ENCODE measurements around the gene OR3A1. TPM values are rescaled to one million over a fixed set of nuclear protein-coding genes. Genes with fewer than 3 reads are reported as not detected.
"Not testable (repeated sequence)": the region's sequence is repeated elsewhere in the genome, so short reads cannot be mapped to it uniquely, and the experiment has no call there.

Gene OR3A1
- total RNA-seq, 1 donor from 2014 or later: not detected

- DNase-seq: no peak
- H3K36me3 ChIP-seq: no peaks in the 10 kb centered on the region
- intact Hi-C loops (cut with micrococcal nuclease): no loop called here
- no peak overlapping the region for H3K27ac ChIP-seq (replicated peaks)
- H3K27me3 ChIP-seq (ENCODE audit: low read depth): peaks cover 43% of the 10 kb centered on the region
- peaks cover under 1% of the 10 kb centered on the region for H3K9me3 ChIP-seq (replicated peaks)
- H3K4me3 ChIP-seq: no peak overlapping the region
- no peaks in the 10 kb centered on the region for H3K4me1 ChIP-seq
- TF ChIP-seq, protein P1, sequence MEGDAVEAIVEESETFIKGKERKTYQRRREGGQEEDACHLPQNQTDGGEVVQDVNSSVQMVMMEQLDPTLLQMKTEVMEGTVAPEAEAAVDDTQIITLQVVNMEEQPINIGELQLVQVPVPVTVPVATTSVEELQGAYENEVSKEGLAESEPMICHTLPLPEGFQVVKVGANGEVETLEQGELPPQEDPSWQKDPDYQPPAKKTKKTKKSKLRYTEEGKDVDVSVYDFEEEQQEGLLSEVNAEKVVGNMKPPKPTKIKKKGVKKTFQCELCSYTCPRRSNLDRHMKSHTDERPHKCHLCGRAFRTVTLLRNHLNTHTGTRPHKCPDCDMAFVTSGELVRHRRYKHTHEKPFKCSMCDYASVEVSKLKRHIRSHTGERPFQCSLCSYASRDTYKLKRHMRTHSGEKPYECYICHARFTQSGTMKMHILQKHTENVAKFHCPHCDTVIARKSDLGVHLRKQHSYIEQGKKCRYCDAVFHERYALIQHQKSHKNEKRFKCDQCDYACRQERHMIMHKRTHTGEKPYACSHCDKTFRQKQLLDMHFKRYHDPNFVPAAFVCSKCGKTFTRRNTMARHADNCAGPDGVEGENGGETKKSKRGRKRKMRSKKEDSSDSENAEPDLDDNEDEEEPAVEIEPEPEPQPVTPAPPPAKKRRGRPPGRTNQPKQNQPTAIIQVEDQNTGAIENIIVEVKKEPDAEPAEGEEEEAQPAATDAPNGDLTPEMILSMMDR (IDR thresholded peaks at IDR 0.05; ENCODE audit: borderline replicate concordance): no peak
These were observed 38.0 kb downstream of the OR3A1 start for GRCh38 chr17:3260163-3260562.

DNA sequence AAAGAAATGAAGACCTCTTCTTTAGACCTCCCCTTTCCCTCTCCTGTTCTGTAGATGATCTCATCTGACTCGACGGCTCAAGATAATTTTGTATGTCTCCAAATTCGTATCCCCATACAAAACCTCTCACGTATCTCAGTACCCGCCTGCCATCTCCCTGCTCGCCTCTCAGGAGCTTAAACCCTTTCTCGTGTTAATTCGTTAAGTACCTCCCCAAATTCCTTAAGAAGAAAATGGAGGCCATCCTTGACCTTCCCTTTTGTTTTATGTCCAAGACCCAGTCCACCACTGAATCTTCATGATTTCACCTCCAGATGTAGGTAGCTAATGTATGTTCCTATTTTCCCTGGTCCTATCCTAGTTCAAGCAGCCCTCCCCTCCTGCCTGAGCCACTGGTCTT is 41.6 kb downstream of the OR3A1 start:
- Histone ChIP-seq H3K27me3 (ENCODE audit: low read depth) (peaks cover 23% of the 10 kb centered on the region), H3K9me3 (replicated peaks) (peaks cover 8% of the 10 kb centered on the region), H3K4me3 (no peak overlapping the region), H3K36me3 (no peaks in the 10 kb centered on the region), H3K4me1 (no peaks in the 10 kb centered on the region), H3K27ac (replicated peaks) (no peak overlapping the region)
- TF ChIP-seq, protein P1 (IDR thresholded peaks at IDR 0.05; ENCODE audit: borderline replicate concordance): no peak
- intact Hi-C loops (cut with micrococcal nuclease): no loop called here
- no peak for DNase-seq

DNA sequence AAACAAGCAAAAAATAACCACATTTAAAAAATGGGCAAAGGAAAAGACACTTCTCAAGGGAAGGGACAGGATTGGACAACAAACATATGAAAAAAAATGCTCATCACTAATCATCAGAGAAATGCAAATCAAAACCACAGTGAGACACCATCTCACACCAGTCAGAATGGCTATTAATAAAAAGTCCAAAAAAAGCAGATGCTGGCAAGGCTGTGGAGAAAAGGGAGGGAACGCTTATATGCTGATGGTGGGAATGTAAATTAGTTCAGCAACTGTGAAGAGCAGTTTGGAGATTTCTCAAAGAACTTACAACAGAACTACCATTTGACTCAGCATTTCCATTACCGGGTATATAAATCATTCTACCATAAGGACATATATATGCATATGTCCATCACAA is 49.1 kb downstream of the OR3A1 start:
- H3K9me3 ChIP-seq (replicated peaks); DNase-seq; H3K27me3 ChIP-seq (ENCODE audit: low read depth); intact Hi-C loops (cut with micrococcal nuclease); H3K4me3 ChIP-seq; H3K27ac ChIP-seq (replicated peaks); H3K36me3 ChIP-seq; H3K4me1 ChIP-seq: not testable (repeated sequence)

GRCh38 chr17:3244841-3245240 is 53.3 kb downstream of the OR3A1 start:
- H3K4me1 ChIP-seq; intact Hi-C loops (cut with micrococcal nuclease); H3K36me3 ChIP-seq; DNase-seq; H3K27me3 ChIP-seq (ENCODE audit: low read depth); H3K9me3 ChIP-seq (replicated peaks); H3K4me3 ChIP-seq; H3K27ac ChIP-seq (replicated peaks): not testable (repeated sequence)

DNA sequence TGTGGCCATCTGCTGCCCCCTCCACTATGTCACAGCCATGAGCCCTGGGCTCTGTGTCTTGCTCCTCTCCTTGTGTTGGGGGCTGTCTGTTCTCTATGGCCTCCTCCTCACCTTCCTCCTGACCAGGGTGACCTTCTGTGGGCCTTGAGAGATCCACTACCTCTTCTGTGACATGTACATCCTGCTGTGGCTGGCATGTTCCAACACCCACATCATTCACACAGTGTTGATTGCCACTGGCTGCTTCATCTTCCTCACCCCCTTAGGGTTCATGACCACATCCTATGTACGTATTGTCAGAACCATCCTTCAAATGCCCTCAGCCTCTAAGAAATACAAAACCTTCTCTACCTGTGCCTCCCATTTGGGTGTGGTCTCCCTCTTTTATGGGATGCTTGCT is 57.1 kb downstream of the OR3A1 start:
- H3K27me3 ChIP-seq (ENCODE audit: low read depth); H3K4me1 ChIP-seq; H3K36me3 ChIP-seq; intact Hi-C loops (cut with micrococcal nuclease); H3K9me3 ChIP-seq (replicated peaks); H3K4me3 ChIP-seq; DNase-seq; H3K27ac ChIP-seq (replicated peaks): not testable (repeated sequence)

Other genes with a start within 250 kb of the OR3A1 start
- gene OR1D5, start 234.8 kb downstream of the OR3A1 start, total RNA-seq: not detected
- not detected for gene OR1D2, start 193.9 kb downstream of the OR3A1 start, total RNA-seq
- gene OR1G1, start 170.8 kb downstream of the OR3A1 start, total RNA-seq: not detected
- not detected for gene OR1A2, start 100.8 kb downstream of the OR3A1 start, total RNA-seq
- gene OR1A1, start 90.7 kb downstream of the OR3A1 start, total RNA-seq: not detected
- 0.11 TPM for gene OR3A2, start 87.9 kb upstream of the OR3A1 start, total RNA-seq
- gene OR1E1, start 100.0 kb upstream of the OR3A1 start, total RNA-seq: not detected
- gene OR3A3, start 113.0 kb upstream of the OR3A1 start, total RNA-seq: not detected
- not detected for gene OR1E2, start 135.5 kb upstream of the OR3A1 start, total RNA-seq
- 0.44 TPM for gene SPATA22, start 173.5 kb upstream of the OR3A1 start, total RNA-seq
- gene ASPA, start 177.6 kb upstream of the OR3A1 start, total RNA-seq: 2.8 TPM

Measured in left ventricle myocardium inferior (tissue), 1 donor.